AG20443 (cell line): ENCODE data around the gene HSPA5.
"Not testable (repeated sequence)": the region's sequence is repeated elsewhere in the genome, so short reads cannot be mapped to it uniquely, and the experiment has no call there.

Source experiments
- DNase-seq: peaks from one replicate; pipeline ENCODE4 v3.0.0; 2012; ENCODE audit warnings: low spot score, mixed read lengths

HSPA5 gene

DNA sequence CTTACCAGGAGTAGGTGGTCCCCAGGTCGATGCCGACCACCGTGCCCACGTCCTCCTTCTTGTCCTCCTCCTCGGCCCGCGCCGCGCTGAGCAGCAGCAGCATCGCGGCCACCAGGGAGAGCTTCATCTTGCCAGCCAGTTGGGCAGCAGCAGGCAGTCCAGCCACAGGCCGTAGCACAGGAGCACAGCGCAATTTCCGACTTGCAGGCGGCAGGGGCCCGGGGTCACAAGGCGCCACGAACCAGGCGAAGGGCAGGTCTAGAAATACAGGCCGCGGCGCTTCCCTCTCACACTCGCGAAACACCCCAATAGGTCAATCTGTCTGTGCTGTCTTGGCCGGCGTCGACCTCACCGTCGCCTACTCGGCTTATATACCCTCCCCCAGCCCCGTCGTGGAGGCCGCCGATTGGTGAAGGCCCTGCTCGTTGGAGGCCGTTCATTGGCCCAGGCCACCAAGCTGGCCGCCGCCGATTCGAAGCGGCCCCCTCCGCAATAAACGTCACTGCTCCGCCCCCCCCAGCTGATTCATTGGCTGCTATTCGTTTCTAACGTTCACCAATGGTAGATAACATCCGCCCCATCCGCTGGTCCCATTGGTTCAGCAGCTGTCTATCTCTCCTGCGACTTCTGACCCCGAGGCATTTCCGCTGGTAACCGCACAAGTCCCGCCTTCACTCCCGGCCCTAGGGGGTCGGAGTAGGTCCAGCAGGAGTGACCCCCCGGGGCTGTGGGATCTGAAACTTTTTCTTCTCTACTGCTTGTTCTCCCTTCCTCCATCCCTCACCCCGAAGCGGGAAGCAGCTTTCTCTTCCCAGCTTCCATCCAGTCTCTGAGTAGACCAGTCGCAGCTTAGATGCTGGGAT lies at the start of gene HSPA5:
TSS of gene HSPA5 (minus strand) at position 344 of the 863 bp plus-strand sequence. CDS start at position 127, 217 bp downstream.
- DNase-seq: peak; percentile 97

DNA sequence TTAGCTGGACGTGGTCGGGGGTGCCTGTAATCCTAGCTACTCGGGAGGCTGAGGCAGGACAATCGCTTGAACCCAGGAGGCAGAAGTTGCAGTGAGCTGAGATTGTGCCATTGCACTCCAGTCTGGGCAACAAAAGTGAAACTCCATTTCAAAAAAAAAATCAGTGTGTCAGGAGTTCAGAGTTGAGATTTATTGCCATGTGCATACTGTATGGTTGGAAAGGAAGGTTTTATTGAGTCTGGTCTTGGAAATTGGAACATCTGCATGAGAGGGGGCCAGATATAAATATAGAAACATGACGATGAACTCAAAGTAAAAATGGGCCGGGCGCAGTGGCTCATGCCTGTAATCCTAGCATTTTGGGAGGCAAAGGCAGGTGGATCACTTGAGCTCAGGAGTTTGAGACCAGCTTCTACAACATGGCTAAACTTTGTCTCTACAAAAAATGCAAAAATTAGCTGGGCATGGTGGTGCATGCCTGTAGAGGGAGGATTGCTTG lies 45.8 kb upstream of the HSPA5 start:
- not testable (repeated sequence) for DNase-seq

DNA sequence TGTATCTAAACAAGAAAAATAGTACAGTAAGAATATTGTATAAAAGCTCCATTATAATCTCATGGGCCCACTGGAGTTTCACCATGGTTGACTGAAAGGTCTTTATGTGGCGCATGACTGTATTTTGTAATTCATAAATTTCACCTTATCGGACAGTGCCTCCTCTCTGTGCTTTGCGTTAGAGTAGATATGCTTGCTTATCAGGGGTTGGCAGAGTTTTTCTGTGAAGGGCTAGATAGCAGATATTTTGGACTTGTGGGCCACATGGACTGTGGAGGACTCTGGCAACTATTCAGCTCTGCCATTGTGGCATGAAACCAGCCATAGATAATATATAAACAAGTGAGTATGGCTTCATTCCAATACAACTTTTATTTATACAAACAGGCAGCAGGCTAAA lies 43.7 kb upstream of the HSPA5 start:
- DNase-seq: no peak

DNA sequence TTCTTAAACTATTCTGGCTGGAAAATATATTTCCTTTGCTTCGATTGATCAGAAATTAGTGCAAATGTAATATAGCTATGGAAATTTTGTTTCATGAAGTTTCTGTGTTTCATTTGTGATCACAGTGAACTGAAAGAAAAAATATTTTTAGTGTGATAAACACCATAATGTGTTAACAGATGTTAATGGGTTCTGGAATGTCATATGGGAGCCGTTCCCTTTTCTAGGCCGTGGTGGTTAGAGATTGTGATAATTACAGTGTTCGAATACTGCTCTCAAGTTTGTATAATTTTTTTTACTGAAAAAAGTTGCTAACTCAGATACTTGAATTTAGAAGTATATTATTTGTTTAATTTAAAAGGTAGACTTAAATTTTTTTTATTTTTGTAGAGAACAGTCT lies 39.8 kb upstream of the HSPA5 start:
- DNase-seq: peak; percentile 11

DNA sequence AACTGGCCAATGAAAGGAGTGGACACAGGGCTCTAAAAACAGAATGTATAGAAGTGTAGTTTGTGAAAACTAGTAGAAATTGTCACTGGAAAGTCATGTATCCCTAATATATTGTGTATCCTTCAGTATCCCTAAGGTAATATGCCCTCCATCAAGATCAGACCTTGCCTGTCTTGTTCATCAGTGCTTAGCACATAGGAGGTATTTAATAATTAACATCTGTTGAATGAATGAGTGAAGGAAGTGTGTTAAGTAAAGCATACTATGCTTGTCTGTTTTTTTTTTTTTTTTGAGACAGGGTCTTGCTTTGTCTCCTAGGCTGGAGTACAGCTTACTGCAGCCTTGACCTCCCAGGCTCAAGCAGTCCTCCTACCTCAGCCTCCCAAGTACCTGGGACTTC lies 36.3 kb upstream of the HSPA5 start:
- no peak for DNase-seq

DNA sequence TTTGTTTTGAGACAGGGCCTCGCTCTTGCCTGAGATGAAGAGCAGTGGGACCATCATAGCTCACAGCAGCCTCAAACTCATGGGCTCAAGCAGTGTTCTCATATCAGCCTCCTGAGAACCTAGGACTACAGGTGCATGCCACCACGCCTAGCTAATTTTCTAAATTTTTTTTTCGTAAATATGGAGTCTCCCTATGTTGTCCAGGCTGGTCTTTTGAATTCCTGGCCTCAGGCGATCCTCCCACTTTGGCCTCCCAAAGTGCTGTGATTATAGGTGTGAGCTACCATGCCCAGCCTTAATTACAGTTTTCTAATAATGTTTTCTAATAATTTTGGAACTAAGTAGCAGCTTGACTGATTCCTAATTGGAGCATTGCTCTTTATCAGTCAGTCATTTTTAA lies 35.6 kb upstream of the HSPA5 start:
- no peak for DNase-seq

DNA sequence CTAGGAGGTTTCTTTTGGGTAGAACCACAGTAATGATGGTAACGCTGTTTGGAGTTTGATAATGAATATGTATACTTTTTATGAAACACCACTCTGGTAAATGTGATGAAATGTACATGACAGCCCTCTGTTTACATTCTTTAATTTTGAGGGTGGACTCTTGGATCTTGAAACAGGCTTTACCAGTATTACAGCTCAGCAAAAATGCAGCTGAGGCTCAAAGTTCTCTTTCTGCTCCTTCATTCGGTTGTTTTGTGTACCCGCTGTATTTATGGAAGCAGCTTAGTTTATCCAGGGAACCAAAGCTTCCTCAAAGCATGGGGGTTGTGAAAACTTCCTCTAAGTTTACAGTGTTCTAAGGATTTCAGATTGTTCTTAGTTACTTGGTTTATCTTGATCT lies 31.6 kb upstream of the HSPA5 start:
- DNase-seq: no peak

DNA sequence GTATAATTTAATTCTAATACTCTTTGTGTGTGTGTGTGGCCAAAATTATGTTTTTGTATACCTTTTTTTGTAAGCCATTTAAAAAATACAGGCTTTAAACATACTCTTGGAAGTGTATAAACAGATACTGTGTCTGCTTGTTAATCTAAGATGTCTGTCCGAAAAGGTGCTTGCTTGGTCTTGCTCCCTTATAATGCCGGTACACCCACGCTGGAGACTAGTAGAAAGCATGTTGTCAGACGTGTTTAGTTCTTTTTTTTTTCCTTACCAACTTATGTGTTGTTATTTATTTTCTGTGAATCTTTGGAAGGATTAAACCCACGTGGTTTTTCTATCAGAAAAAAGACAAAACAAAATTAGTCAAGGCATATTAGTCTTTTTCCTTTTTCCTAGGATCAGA lies 29.9 kb upstream of the HSPA5 start:
- DNase-seq: no peak

DNA sequence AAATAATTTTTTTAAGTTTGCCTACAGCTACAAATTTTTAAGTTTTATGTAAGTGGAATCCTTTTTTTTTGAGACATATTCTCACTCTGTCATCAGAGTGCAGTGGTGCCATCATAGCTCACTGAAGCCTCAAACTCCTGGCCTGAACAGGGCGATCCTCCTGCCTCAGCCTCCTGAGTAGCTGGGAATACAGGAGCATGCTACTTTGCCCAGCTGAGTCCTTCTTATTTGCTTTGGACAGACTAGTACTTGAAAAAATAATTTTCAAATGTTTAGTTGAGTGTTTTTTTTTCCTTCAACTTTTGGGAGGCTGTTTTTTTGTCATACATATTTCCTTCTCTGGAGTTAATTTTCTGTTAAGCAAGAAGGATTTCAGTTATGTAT lies 27.9 kb upstream of the HSPA5 start:
- DNase-seq: no peak

DNA sequence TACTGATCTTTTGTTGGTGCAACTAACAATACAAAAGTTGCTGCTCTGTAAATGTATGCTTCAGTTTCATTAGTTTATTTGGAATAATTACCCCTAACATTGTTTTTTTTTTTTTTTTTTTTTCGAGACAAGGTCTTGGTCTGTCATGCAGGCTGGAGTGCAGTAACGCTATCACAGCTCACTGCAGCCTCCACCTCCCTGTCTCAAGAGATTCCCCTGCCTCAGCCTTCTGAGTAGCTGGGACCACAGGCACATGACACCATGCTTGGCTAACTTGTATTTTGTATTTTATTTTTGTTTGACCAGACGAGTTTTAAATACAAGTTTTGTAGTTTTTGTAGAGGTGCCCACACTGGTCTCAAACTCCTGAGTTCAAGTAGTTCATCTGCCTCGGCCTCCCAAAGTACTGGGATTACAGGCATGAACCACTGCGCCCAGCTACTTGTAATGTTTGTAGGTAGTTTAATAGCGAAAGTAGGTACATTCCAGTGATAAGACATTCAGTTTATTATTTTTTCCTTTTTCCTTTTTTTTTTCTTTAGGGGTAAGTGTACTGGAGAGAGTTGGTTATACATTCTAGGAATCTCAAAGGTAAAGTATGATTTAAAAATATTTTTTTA lies 27.4 kb upstream of the HSPA5 start:
- DNase-seq: no peak

DNA sequence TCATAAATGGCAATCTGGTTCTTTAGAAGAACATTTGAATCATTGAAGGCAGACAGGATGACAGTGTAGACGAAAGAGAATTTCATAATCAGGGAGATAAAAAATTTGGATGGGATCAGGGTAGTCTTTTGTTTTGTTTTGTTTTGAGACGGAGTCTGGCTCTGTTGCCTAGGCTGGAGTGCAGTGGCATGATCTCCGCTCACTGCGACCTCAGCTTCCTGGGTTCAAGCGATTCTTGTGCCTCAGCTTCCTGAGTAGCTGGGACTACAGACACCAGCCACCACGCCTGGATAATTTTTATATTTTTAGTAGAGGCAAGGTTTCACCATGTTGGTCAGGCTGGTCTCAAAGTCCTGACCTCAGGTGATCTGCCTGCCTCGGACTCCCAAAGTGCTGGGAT lies 22.9 kb upstream of the HSPA5 start:
- not testable (repeated sequence) for DNase-seq

DNA sequence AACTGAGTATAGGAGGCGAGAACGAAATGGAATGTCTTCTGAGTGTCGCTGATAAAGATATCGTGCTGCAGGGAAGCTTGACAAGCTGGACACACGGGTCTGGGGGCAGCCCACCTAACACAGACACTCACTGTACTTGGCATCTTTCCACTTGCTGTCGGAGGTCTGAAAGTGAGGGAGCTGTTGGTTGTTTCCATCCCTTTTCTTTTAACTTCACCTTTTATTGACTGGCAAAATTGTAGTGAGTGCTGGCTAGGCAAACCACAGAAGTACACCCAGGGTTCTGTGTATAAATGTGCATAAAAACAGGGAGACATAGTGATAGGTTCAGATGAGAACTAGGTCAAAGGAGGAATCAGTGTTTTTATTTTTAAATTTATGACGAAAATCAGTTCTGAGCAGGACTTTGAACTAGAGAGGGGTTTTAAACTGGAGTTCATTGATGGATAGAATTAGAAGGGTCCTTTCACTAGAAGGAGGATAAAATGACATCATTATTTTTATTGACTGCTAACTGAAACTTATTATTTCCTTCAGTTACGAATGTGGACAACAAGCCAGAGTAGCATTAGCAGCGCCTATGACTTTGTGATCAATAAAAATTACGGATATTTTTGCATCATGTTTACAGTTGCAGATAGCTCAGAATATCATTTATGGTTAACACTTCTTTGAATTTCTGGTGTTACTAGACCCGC lies 21.3 kb upstream of the HSPA5 start:
- DNase-seq: peak; percentile 10

DNA sequence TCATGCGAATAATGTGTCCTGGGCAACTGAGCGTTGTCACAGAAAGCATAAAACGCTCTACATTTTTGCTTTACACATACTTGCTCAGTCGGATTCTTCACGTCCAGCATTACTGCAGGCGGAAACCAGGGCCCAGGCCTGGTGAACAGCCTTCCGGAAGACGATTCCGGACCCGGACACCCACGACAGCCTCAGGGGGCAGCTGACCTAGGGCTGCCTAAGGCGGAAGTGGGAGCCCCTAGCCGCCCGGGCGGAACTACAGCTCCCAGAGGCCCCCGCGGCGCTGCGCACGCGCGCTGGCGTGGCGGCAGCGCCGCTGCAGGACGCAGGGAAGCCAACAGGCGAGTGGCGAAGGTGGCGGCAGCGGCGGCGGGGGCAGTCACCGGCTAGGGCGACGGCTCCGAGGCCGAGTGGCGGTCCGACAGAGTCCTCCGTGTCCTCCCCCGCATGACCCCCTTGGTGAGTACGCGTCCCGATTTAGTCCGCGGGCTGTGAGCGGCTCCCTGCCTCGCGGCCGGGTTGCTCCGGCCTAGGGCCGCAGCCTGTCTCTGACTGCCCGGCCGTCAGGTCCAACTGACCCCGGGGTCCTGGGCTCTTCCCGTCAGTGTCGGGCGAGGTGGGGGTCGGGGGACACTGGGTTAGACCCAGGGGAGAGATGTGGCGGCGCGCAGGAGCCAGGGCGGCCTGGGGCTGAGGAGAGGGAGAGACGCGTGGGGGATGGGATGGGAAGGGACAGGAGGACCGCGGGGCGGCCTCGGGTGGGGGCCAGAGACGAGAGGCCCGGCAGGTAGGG lies 20.6 kb upstream of the HSPA5 start, which contains the start of gene GAPVD1:
TSS of gene GAPVD1 (plus strand) at position 326 of the 793 bp plus-strand sequence. CDS start 37,096 bp downstream, outside the sequence.
- peak; percentile 100 for DNase-seq

DNA sequence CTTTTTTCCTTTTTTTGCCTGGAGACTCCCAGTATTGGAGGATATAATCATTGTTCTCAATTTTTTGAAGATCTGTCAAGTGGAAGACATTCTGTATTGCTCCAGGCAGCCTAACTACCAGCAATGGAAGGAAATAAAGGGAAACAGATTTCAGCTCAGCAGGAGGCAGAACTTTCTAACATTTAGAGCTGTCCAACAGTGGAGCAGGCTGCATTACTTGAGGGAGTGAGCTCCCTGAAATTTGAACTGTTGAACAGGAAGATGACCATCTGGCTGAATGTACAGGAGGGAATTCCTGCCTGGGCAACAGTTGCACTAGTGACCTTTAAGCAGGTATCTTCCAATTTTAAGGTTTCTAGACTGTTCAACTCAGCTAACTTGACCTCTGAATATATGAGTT lies 19.4 kb upstream of the HSPA5 start:
- no peak for DNase-seq

DNA sequence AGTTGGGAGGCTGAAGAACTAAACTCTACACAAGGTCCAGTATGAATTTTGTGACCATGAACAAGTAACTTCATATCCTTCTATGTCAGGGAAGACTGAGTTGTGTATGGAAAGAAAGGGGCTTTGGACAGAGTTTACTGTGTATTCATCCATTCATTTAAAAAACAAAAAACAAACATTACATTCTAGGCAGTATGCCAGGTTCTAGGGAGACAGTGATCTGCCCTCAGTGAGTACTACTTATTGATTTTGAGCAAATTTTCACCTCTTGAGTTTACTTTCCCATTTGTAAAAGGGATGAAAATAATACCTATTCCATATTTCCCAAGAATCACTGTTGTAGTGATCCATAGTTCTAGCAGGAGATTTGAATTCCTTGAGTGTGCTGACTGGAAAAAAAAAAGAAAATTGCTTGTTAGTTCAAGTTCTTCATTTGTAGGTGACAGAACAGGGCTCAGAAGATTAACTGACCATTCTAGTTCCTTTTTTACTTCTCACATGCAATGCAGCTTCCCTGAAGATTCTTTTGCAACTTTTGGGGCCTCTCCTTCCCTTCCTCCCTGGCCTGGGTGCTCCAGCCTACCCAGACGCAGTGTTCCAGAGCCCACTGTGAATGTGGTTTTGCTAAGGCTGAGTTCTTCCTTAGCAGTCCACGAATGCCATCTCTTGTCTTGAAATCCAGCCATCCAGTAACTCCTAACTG lies 17.8 kb upstream of the HSPA5 start:
- no peak for DNase-seq

DNA sequence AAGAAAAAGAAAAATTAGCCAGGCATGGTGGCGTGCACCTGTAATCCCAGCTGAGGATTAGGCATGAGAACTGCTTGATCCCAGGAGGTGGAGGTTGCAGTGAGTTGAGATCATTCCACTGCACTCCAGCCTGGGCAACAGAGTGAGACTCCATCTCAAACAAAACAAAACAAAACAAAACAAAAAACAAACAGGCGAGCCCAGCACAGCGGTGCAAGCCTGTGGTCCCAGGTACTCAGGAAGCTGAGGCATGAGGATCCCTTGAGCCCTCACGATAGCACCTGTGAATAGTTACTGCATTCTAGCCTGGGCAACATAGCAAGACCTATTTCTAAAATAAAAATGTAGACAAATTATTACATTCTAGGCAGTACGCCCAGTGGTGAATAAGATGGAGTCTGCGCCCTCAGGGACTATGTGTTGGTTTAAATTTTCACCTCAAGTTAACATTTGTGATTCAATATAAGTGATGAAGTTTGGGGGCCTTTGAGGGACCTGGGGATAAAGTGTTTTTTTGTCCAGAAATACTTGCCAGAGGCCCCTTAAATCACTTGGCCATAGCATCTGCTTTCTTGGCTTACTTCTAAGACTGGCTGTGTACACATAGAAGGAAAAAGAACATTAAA lies 17.1 kb upstream of the HSPA5 start:
- DNase-seq: no peak

DNA sequence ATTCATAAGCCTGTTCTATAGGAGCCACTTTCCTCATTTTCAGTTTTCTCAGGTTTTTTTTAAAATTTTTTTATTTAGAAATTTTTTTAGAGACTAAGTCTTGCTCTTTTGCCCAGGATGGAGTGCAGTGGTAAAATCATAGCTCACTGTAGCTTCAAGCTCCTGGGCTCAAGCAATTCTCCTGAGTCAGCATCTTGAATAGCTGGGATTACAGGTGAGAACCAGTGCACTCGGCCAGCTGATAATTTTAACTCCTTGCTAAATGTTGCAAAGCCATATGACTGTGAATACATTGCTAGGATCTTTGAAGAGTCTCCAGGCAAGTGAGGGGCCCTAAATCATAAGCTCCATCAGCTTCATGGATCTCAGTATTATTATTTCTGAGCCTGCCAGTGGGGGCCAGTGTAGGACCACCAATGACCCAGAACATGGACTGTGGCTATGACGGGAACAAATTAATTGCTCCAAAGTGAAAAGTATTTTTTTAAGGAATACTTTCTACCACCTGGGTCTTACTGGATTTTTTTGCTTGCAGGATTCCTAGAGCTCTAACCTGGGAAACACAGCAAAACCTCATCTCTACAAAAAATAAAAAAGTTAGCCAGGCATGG lies 14.7 kb upstream of the HSPA5 start:
- DNase-seq: no peak

DNA sequence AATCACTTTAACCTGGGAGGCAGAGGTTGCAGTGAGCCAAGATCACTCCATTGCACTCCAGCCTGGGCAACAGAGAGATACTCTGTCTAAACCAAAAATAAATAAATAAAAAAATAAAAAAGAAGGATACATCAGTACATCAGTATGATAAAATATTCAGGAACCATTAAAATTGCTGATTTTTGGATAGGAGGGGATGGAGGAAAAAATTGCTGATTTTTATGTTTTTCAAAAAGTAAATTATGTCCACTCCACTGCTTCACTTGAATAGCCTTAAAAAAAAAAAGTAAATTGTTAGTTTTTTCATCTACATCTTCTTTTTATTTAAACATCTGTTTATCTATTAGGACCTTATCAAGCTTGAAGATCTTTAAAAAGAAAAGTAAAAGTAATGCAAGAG lies 13.1 kb upstream of the HSPA5 start:
- no peak for DNase-seq

DNA sequence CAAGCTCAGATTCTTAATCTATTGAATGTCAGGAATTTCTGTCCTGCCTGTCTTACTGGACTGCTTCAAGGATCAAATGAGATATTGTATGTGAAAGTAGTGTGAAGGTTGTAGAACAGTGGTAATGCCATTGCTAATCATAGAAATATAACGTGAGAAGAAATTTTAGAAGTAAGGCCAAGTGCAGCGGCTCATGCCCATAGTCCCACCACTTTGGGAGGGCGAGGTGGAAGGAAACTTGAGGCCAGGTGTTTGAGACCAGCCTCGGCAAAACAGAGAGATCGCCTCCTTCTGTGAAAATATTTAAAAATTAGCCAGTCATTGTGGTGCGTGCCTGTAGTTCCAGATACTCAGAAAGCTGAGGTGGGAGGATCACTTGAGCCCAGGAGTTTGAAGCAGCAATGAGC lies 5.1 kb upstream of the HSPA5 start:
- DNase-seq: no peak

DNA sequence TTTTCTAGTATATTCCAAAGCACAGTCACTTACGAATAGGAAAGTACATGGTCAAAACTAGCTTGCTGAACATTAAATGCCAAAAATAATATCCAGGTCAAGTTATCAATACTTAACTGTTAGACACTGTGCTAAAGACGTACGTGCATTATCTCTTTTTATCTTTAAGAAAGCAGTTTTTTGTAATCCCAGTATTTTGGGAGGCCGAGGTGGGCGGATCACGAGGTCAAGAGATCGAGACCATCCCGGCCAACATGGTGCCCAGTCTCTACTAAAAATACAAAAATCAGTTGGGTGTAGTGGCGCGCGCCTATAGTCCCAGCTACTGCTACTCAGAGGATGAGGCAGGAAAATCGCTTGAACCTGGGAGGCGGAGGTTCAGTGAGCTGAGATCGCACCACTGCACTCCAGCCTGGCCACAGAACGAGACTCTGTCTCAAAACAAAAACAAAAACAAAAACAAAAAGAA lies 2.7 kb upstream of the HSPA5 start:
- DNase-seq: no peak
